Fibroblast of the aortic adventitia (primary cell): Measurements from ENCODE around the gene DDX17. TPM values are rescaled to one million over a fixed set of nuclear protein-coding genes. Genes with fewer than 3 reads are reported as not detected.

Source experiments
- DNase-seq: peaks from one replicate; pipeline ENCODE4 v3.0.0-alpha.2; 2010; ENCODE audit warnings: low read depth
- H3K4me3 ChIP-seq: 2 replicates; pipeline ENCODE4 v1.5.1; 2011; ENCODE audit warnings: low read depth, mild to moderate bottlenecking, control low read depth, low read length, moderate library complexity
- total RNA-seq: library from RNA; depleted of rRNA; stranded (reverse); fragments of >200 nt; gene quantifications from 2 replicates; pipeline ENCODE4 v1.2.3, GENCODE V29; 2012; ENCODE audit warnings: low replicate concordance
- TF ChIP-seq, protein P1 (sequence below): IDR thresholded peaks from 2 replicates; pipeline ENCODE4 v1.5.1; 2011; ENCODE audit warnings: mild to moderate bottlenecking, low read length, control low read depth, inconsistent platforms; ENCODE audit not compliant: insufficient read depth

DDX17 gene
- total RNA-seq, 1 donor = 322 TPM

DNA sequence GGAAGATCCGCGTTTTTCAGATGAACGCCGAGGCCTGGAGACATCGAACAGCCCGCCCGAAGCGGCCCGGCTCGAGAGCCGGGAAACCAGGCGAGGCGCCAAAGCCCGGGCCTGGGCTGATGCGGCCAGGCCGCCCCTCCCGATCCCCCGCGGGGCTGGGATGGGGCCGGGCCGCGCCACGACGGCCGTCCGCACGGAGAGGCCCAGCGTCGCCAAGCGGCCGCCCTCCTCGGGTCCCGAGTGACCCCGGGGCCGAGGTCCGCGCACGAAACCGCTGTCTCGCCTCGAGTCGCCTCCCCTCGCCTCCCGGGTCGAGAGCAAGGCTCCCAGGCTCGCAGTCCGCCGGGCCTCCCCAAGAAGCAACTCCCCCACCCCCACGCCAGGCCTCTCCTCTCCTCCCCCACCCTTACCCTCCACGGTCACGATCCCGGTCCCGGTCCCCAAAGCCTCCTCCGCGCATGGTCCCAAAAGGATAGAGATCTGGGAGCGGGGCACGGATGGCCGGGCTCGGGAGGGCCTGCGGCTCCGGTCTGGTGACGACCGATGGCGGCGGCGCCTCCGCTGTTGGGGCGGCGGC is 482 bp downstream of the DDX17 start:
- DNase-seq = peak; percentile 67
- H3K4me3 ChIP-seq = peak overlapping the region; percentile 89
- TF ChIP-seq, protein P1, sequence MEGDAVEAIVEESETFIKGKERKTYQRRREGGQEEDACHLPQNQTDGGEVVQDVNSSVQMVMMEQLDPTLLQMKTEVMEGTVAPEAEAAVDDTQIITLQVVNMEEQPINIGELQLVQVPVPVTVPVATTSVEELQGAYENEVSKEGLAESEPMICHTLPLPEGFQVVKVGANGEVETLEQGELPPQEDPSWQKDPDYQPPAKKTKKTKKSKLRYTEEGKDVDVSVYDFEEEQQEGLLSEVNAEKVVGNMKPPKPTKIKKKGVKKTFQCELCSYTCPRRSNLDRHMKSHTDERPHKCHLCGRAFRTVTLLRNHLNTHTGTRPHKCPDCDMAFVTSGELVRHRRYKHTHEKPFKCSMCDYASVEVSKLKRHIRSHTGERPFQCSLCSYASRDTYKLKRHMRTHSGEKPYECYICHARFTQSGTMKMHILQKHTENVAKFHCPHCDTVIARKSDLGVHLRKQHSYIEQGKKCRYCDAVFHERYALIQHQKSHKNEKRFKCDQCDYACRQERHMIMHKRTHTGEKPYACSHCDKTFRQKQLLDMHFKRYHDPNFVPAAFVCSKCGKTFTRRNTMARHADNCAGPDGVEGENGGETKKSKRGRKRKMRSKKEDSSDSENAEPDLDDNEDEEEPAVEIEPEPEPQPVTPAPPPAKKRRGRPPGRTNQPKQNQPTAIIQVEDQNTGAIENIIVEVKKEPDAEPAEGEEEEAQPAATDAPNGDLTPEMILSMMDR = no peak

DNA sequence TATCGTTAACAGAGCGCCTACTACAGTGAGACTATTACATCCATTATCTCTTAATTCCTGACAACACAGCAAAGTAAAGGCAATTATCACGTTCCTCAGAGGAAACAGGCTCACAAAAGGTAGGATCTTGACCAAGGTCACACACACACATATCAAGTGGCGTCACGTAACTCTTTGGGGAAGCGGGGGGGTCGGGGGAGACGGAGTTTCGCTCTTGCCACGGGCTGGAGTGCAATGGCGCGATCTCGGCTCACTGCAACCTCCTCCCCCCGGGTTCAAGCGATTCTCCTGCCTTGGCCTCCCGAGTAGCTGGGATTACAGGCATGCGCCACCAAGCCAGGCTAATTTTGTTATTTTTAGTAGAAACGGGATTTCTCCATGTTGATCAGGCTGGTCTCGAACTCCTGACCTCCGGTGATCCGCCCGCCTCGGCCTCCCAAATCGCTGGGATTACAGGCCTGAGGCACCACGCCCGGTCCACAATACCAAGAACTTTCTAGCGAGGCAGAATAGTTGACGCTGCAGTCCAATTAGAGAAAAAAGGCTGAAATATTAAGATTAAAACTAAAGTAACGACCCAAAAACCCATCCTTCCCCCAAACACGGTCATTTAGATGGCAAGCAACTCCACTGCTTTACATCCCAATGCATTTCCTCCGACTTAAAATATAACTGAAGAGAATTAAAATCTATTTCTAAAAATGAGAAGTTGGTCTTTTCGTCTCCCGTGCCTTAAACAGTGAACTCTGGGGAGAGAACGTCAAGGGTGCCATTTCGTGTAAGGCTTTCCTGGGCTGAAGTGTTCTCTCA is 1.2 kb downstream of the DDX17 start:
- H3K4me3 ChIP-seq = peak overlapping the region; percentile 89
- TF ChIP-seq, protein P1 = no peak
- no peak for DNase-seq

- peak overlapping the region; percentile 89 for H3K4me3 ChIP-seq
- TF ChIP-seq, protein P1 = no peak
- DNase-seq = peak; percentile 12
Observed at GRCh38 chr22:38503021-38503420, 3.1 kb downstream of the DDX17 start.

- TF ChIP-seq, protein P1 = no peak
- DNase-seq = no peak
- peak overlapping the region; percentile 10 for H3K4me3 ChIP-seq
Observed at GRCh38 chr22:38501797-38502672, 4.1 kb downstream of the DDX17 start.

DNA sequence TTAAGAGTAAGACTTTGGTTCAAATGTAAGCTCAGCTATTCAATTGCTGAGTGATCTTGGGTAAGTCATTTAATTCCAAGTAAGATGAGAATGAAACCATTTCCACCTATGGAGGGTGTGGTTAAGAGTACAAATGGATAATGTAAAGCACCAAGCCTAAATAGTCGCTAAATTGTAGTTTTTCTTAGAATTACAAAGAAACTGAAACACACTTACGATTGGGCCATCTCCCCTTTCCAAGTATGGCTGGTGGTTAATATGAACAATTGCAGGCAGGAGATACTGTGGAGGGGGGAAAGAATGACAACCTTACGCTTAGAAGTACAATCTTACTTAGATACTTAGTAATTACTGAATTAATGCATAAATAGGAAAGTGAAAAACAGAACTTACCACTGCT is 8.2 kb downstream of the DDX17 start:
- TF ChIP-seq, protein P1 = no peak
- DNase-seq = no peak
- H3K4me3 ChIP-seq = no peak overlapping the region

- H3K4me3 ChIP-seq = no peak overlapping the region
- TF ChIP-seq, protein P1 = peak; percentile 17
- no peak for DNase-seq
Observed at GRCh38 chr22:38494939-38495338, 11.2 kb downstream of the DDX17 start.
